HL-60/S4 treated with retinoic acid at 250 ng/mL for 4 days and 3 days (cell line): ENCODE measurements around the gene PRSS38.

ENCODE experiments used
- in situ Hi-C: fragments of 300-500 bp; cut with MboI; formaldehyde crosslinking; loops from 2 replicates; pipeline ENCODE4 v1.7.0; 2022; ENCODE audit warnings: low sequenced_read_pairs

Gene PRSS38

DNA sequence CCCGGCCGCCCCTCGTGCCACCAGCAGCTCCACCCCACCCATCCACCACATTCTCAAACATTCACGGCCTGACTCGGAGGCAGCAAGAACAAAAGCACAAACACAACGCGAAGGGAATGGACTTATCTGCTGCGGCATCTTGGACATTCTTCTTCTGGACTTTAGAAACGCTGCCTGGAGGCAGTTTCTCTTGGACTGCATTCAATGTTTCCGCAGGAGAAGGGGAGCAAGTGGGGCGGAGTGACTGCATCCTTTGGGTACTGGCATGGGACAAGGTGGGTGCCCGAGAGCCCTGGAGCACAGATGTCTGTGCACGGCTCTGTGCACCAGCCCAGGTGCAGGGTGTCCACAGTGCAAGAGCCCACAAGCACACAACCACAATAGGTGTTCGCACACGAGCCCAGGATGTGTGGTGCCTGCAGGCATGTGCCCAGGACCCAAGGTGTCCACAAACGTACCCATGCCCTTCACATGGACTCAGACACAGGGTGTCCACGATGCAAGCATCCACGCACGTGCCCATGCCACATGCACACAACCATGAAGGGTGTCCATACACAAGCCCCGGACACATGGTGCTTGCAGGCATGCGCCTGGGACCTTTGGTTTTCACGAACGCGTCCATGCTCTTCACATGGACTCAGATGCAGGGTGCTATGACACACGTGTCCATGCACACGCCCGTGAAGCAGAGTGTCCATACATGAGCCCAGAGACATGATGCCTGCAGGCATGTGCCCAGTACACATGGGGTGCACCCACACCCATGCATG is 78.7 kb downstream of the PRSS38 start:
- in situ Hi-C loops, result no loop called here

DNA sequence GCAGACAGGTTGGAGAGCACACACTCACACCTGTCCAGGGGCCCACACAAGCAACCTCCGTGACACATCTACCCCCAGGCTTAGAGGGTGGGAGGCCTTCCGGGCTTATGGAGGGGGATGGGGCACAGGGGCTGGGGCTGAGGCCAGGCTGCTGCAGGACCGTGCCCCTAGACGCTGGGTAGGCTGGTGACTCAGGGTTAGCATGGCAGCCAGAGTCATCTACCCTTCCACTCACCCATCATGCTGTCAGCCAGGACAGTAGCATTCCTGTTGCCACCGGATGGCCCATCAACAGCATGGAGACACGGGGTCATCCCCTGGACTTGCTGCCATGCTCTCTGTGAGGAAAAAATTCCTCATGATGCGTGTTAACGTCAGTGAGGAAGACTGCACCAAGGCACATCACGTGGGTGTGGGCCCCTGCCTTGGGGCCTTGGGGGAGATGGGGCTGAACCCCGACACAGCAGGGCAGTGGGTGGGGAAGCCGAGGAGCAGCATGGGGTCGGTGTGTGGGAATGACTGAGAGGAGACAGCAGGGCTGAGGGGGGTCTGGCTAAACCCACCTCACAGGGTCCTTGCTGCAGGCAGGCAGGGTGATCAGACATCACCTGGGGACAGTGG is 79.5 kb downstream of the PRSS38 start:
- in situ Hi-C loops, result no loop called here
